ENCODE data around the gene AFMID. TPM values are rescaled to one million over a fixed set of nuclear protein-coding genes. Genes with fewer than 3 reads are reported as not detected.
A peak's percentile ranks its signal among the peaks of the same experiment; 100 is the strongest.

AFMID gene
- total and polyA plus RNA-seq, 9 of the 15 experiments (the other 6 are each of a cell fraction or from before 2014, with no cell fraction given), result 62.1 to 188 (median 74.4) TPM

DNA sequence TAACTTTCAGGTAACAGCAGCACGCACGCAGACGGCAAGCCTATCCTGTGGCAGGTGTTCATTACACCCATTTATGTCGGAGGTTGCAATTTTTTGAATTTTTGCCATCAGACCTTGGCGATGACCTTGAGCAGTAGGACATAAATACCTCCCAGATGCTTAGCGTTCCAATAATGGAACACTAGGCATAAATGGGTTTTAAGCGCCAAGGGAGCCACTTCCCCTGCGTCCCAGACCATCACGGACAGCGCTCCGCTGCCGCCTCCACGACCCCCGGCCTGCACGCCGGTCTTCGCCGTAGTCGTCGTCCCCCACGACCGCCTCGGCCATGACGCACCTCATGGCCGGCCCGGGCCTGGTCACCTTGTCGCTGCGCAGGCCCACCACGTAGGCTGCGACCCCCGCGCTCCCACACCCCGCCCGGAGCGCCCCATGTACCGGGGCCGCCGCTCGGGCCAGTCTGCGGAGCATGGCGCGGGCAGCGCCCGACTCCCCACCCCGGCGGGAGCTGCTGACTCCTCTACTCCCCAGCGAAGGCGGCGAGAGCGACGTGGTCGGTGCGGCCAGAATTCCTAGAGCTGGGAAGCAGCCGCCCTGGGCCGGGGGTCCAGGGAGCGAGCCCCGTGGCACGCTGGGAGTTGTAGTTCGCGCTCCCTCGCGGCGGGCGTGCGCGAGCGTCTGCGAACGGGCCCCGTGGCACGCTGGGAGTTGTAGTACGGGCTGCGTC, 66.9 kb downstream of the AFMID start (continued):
- TF ChIP-seq, protein P1, sequence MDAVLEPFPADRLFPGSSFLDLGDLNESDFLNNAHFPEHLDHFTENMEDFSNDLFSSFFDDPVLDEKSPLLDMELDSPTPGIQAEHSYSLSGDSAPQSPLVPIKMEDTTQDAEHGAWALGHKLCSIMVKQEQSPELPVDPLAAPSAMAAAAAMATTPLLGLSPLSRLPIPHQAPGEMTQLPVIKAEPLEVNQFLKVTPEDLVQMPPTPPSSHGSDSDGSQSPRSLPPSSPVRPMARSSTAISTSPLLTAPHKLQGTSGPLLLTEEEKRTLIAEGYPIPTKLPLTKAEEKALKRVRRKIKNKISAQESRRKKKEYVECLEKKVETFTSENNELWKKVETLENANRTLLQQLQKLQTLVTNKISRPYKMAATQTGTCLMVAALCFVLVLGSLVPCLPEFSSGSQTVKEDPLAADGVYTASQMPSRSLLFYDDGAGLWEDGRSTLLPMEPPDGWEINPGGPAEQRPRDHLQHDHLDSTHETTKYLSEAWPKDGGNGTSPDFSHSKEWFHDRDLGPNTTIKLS (IDR thresholded peaks at IDR 0.05; ENCODE audit: borderline replicate concordance, low read depth), result peak; percentile 95
- TF ChIP-seq ZNF431 (CRISPR knock-in tag; IDR thresholded peaks at IDR 0.05) (peak; percentile 28; the same call in 1 of the 2 replicates), ZKSCAN1 (IDR thresholded peaks at IDR 0.05; ENCODE audit: low read depth, low read length) (no peak), MCM5 (IDR thresholded peaks at IDR 0.05; ENCODE audit: low read depth) (no peak), POLR3G (IDR thresholded peaks at IDR 0.05; ENCODE audit: extremely low read depth, insufficient read length, insufficient replicate concordance) (no peak), POLR2AphosphoS5 (IDR thresholded peaks at IDR 0.05; ENCODE audit: control insufficient read depth, insufficient read depth, low read depth, low read length) (no peak), KLF13 (tag; IDR thresholded peaks at IDR 0.05; ENCODE audit: borderline replicate concordance, low read depth) (0 out of 2 replicates have a peak, but pooled peaks have one; percentile 52), SMARCB1 (IDR thresholded peaks at IDR 0.05; ENCODE audit: insufficient read length, low read depth) (no peak), TBP (optimal IDR thresholded peaks at IDR 0.05; ENCODE audit: low read depth, low read length) (peak; percentile 56), SMC3 (conservative IDR thresholded peaks at IDR 0.05; ENCODE audit: insufficient read depth, low read depth, low read length) (no peak), PHB (CRISPR knock-in tag; IDR thresholded peaks at IDR 0.05) (no peak), CHD4 (IDR thresholded peaks at IDR 0.05; ENCODE audit: insufficient read depth, insufficient replicate concordance, low read depth, low read length, poor library complexity, severe bottlenecking) (no peak), SMAD2 (IDR thresholded peaks at IDR 0.05; ENCODE audit: low read depth, low read length) (no peak), MEF2D (tag; conservative IDR thresholded peaks at IDR 0.05; ENCODE audit: low read depth) (no peak)
- TF ChIP-seq, protein P2, sequence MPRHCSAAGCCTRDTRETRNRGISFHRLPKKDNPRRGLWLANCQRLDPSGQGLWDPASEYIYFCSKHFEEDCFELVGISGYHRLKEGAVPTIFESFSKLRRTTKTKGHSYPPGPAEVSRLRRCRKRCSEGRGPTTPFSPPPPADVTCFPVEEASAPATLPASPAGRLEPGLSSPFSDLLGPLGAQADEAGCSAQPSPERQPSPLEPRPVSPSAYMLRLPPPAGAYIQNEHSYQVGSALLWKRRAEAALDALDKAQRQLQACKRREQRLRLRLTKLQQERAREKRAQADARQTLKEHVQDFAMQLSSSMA (CRISPR knock-in tag; IDR thresholded peaks at IDR 0.05), result peak; percentile 85; the same call in 1 of the 2 replicates
- TF ChIP-seq, protein P3, sequence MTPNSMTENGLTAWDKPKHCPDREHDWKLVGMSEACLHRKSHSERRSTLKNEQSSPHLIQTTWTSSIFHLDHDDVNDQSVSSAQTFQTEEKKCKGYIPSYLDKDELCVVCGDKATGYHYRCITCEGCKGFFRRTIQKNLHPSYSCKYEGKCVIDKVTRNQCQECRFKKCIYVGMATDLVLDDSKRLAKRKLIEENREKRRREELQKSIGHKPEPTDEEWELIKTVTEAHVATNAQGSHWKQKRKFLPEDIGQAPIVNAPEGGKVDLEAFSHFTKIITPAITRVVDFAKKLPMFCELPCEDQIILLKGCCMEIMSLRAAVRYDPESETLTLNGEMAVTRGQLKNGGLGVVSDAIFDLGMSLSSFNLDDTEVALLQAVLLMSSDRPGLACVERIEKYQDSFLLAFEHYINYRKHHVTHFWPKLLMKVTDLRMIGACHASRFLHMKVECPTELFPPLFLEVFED (CRISPR knock-in tag; conservative IDR thresholded peaks at IDR 0.05), result no peak
- TF ChIP-seq, protein P4, sequence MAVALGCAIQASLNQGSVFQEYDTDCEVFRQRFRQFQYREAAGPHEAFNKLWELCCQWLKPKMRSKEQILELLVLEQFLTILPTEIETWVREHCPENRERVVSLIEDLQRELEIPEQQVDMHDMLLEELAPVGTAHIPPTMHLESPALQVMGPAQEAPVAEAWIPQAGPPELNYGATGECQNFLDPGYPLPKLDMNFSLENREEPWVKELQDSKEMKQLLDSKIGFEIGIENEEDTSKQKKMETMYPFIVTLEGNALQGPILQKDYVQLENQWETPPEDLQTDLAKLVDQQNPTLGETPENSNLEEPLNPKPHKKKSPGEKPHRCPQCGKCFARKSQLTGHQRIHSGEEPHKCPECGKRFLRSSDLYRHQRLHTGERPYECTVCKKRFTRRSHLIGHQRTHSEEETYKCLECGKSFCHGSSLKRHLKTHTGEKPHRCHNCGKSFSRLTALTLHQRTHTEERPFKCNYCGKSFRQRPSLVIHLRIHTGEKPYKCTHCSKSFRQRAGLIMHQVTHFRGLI (CRISPR knock-in tag; IDR thresholded peaks at IDR 0.05), result 0 out of 2 replicates have a peak, but pooled peaks have one; percentile 16
- TF ChIP-seq, protein P5, sequence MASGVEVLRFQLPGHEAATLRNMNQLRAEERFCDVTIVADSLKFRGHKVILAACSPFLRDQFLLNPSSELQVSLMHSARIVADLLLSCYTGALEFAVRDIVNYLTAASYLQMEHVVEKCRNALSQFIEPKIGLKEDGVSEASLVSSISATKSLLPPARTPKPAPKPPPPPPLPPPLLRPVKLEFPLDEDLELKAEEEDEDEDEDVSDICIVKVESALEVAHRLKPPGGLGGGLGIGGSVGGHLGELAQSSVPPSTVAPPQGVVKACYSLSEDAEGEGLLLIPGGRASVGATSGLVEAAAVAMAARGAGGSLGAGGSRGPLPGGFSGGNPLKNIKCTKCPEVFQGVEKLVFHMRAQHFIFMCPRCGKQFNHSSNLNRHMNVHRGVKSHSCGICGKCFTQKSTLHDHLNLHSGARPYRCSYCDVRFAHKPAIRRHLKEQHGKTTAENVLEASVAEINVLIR (CRISPR knock-in tag; IDR thresholded peaks at IDR 0.05), result peak; percentile 51
- TF ChIP-seq, protein P6, sequence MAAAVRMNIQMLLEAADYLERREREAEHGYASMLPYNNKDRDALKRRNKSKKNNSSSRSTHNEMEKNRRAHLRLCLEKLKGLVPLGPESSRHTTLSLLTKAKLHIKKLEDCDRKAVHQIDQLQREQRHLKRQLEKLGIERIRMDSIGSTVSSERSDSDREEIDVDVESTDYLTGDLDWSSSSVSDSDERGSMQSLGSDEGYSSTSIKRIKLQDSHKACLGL (CRISPR knock-in tag; IDR thresholded peaks at IDR 0.05; ENCODE audit: borderline replicate concordance, poor library complexity, severe bottlenecking), result no peak
